Right ventricle myocardium inferior (tissue), 1 donor: ENCODE data around the gene ASTN2. TPM values are rescaled to one million over a fixed set of nuclear protein-coding genes. Genes with fewer than 3 reads are reported as not detected.

Experiments used
- ATAC-seq: fragments of 200-7000 bp; cut with Tn5 transposase; one replicate; pipeline ENCODE4 v1.9.1; 2020; ENCODE audit warnings: mild to moderate bottlenecking, moderate library complexity
- DNase-seq: peaks from one replicate; pipeline ENCODE4 v3.0.0; 2021; ENCODE audit errors: missing footprints
- intact Hi-C: fragments of 100-400 bp; cut with DNase I; formaldehyde crosslinking; loops from one replicate; pipeline ENCODE4 v1.11.0; 2022
- total RNA-seq: library from RNA; stranded (reverse); fragmentation: NEBNext Ultra II Directional; extraction: Animal tissue kit (Norgen Biotek cat#: 25700); gene quantifications from one replicate; pipeline ENCODE4 v1.2.1, GENCODE V29; 2021
- donor health status: DM: no; HTN: yes; CAD: no; lungs with severe emphysema.

Gene ASTN2
- total RNA-seq, 1 donor from 2014 or later: 8.3 TPM

- DNase-seq: no peak
- intact Hi-C loops: no loop called here
- no peak for ATAC-seq
Measured at GRCh38 chr9:116721411-116721810, 693.4 kb downstream of the ASTN2 start.

- DNase-seq (no peak), ATAC-seq (no peak)
- intact Hi-C loops: no loop called here
Measured at GRCh38 chr9:116720111-116720510, 694.7 kb downstream of the ASTN2 start.

- no peak for DNase-seq
- intact Hi-C loops: no loop called here
- ATAC-seq: no peak
Measured at GRCh38 chr9:116718111-116718510, 696.7 kb downstream of the ASTN2 start.

GRCh38 chr9:116717150-116717549 is 697.7 kb downstream of the ASTN2 start:
- intact Hi-C loops: no loop called here
- ATAC-seq (no peak), DNase-seq (no peak)

GRCh38 chr9:116716438-116716837 is 698.4 kb downstream of the ASTN2 start:
- DNase-seq: no peak
- intact Hi-C loops: no loop called here
- no peak for ATAC-seq

- intact Hi-C loops: no loop called here
- no peak for ATAC-seq
- no peak for DNase-seq
Measured at GRCh38 chr9:116715751-116716150, 699.1 kb downstream of the ASTN2 start.

- ATAC-seq (no peak), DNase-seq (no peak)
- intact Hi-C loops: no loop called here
Measured at GRCh38 chr9:116713271-116713670, 701.6 kb downstream of the ASTN2 start.

GRCh38 chr9:116712781-116713180 is 702.1 kb downstream of the ASTN2 start:
- ATAC-seq: no peak
- no peak for DNase-seq

GRCh38 chr9:116706310-116707290 is 708.3 kb downstream of the ASTN2 start:
- intact Hi-C loops: no loop called here
- ATAC-seq (no peak), DNase-seq (no peak)

More at GRCh38 chr9:116712781-116713180, 702.1 kb downstream of the ASTN2 start:
- intact Hi-C loops: no loop called here

- intact Hi-C loops: no loop called here
- ATAC-seq: no peak
- no peak for DNase-seq
Measured at GRCh38 chr9:116705531-116705930, 709.3 kb downstream of the ASTN2 start.

GRCh38 chr9:116704470-116704869 is 710.4 kb downstream of the ASTN2 start:
- ATAC-seq (no peak), DNase-seq (no peak)
- intact Hi-C loops: no loop called here

- ATAC-seq (no peak), DNase-seq (no peak)
- intact Hi-C loops: no loop called here
Measured at GRCh38 chr9:116703634-116704033, 711.2 kb downstream of the ASTN2 start.

GRCh38 chr9:116701940-116702642 is 712.8 kb downstream of the ASTN2 start:
- intact Hi-C loops: no loop called here
- DNase-seq (no peak), ATAC-seq (no peak)

- intact Hi-C loops: no loop called here
- DNase-seq (no peak), ATAC-seq (no peak)
Measured at GRCh38 chr9:116700882-116701865, 713.7 kb downstream of the ASTN2 start.

GRCh38 chr9:116700279-116700678 is 714.6 kb downstream of the ASTN2 start:
- intact Hi-C loops: no loop called here
- ATAC-seq (no peak), DNase-seq (no peak)

GRCh38 chr9:116697887-116698286 is 717.0 kb downstream of the ASTN2 start:
- DNase-seq (no peak), ATAC-seq (no peak)
- intact Hi-C loops: no loop called here

- ATAC-seq (no peak), DNase-seq (no peak)
- intact Hi-C loops: no loop called here
Measured at GRCh38 chr9:116697362-116697761, 717.5 kb downstream of the ASTN2 start.

GRCh38 chr9:116695438-116695837 is 719.4 kb downstream of the ASTN2 start:
- ATAC-seq (no peak), DNase-seq (no peak)
- intact Hi-C loops: no loop called here

GRCh38 chr9:116694785-116695291 is 720.0 kb downstream of the ASTN2 start:
- DNase-seq: no peak
- intact Hi-C loops: no loop called here
- no peak for ATAC-seq
